Fibroblast of the aortic adventitia (primary cell): ENCODE data around the gene CTCFL. TPM values are rescaled to one million over a fixed set of nuclear protein-coding genes. Genes with fewer than 3 reads are reported as not detected.

ENCODE experiments used
- DNase-seq: peaks from one replicate; pipeline ENCODE4 v3.0.0-alpha.2; 2010; ENCODE audit warnings: low read depth
- H3K4me3 ChIP-seq: 2 replicates; pipeline ENCODE4 v1.5.1; 2011; ENCODE audit warnings: low read depth, mild to moderate bottlenecking, control low read depth, low read length, moderate library complexity
- total RNA-seq: library from RNA; depleted of rRNA; stranded (reverse); fragments of >200 nt; gene quantifications from 2 replicates; pipeline ENCODE4 v1.2.3, GENCODE V29; 2012; ENCODE audit warnings: low replicate concordance
- TF ChIP-seq, protein P1 (sequence below): IDR thresholded peaks from 2 replicates; pipeline ENCODE4 v1.5.1; 2011; ENCODE audit warnings: mild to moderate bottlenecking, low read length, control low read depth, inconsistent platforms; ENCODE audit not compliant: insufficient read depth

CTCFL gene
- total RNA-seq, 1 donor = not detected

DNA sequence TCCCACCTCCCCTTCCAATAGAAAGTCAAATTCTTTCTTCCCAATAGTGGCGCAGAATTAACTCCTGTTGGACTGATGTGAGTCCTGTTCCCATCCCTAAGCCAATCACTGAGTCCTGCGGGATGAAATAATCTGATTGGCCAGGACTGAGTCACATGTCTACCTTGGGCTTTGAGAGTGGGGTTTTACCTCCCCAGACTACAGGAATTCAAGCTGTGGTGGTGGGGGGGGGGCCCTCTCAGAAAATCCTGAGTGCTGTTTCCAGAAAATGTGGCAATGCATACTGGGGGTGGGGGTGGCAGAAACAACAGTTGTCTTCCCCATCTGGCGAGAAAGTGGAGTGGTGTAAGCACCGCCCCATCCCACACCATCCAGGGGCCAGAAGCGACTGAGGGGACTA lies 65.7 kb downstream of the CTCFL start:
- TF ChIP-seq, protein P1, sequence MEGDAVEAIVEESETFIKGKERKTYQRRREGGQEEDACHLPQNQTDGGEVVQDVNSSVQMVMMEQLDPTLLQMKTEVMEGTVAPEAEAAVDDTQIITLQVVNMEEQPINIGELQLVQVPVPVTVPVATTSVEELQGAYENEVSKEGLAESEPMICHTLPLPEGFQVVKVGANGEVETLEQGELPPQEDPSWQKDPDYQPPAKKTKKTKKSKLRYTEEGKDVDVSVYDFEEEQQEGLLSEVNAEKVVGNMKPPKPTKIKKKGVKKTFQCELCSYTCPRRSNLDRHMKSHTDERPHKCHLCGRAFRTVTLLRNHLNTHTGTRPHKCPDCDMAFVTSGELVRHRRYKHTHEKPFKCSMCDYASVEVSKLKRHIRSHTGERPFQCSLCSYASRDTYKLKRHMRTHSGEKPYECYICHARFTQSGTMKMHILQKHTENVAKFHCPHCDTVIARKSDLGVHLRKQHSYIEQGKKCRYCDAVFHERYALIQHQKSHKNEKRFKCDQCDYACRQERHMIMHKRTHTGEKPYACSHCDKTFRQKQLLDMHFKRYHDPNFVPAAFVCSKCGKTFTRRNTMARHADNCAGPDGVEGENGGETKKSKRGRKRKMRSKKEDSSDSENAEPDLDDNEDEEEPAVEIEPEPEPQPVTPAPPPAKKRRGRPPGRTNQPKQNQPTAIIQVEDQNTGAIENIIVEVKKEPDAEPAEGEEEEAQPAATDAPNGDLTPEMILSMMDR = no peak
- no peak overlapping the region for H3K4me3 ChIP-seq
- no peak for DNase-seq

DNA sequence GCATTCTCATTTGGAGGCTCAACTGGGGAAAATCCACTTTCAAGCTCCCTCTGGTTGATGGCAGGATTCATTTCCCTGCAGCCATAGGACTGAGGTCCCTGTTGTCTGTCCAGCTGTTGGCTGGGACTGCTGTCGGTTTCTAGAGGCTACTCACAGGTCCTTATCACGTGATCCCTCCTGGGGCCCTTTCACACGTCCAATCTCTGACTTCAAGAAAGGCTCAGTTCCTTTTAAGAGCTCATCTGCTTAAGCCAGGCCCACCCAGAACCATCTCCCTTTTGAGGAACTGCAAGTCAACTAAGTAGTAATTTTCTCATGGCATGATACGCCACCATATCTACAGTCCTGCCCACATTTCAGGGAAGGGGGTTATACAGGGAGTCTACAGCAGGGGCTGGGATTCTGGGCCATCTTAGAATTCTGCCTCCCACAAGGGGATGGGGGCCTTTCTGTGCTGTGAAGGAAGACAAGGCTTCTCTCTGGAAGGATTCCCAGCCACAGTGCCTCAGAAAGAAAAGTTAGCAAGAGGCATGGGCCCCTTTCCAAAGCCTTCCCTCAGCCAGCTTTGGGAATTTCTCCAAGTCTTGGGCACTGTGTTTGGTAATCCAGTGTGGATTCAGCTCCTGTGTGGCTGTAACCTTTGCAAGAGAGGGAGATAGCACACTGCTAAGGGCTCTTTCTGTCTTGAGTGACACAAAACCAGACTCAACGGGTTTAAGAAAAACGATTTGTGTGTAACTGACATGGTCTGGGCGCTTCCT lies 66.4 kb downstream of the CTCFL start:
- no peak overlapping the region for H3K4me3 ChIP-seq
- TF ChIP-seq, protein P1 = no peak
- DNase-seq = peak; percentile 59

DNA sequence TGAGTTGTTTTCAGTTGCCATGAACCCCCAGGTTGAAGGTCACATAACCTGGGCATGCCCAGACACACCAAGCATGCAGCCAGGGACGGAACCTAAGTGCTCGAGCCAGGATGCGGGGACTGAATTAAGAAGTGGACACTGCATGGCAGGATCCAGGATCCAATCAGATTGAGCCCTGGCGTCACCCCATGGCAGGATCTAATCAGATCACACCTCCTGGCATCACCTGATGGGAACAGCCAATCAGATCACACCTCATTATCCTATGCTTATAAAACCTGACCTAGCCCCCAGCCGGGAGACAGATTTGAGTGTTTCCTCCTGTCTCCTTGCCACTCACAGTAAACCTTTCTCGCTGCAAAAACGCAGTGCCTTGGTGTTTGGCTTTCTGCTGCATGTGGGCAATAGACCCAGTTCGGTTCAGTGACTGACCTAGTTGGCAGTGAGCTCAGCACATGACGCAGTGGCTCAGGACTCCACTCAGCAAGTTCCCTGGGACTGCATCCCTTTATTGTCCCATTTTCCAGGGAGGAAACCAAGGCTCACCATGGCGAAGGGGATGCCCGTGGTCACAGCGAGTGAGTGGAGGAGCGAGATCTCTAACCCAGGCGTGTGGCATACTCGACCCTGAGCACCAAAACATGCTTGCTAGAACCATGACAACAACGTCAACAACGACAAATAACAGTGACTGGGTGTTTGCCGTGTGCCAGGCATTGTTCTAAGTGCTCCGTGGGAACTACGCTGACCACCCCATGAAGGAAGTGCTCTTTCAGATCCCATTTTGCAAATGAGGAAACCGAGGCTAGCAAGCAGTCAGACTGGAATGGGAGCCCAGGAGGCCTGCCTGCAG lies 67.5 kb downstream of the CTCFL start:
- no peak for DNase-seq
- TF ChIP-seq, protein P1 = no peak

DNA sequence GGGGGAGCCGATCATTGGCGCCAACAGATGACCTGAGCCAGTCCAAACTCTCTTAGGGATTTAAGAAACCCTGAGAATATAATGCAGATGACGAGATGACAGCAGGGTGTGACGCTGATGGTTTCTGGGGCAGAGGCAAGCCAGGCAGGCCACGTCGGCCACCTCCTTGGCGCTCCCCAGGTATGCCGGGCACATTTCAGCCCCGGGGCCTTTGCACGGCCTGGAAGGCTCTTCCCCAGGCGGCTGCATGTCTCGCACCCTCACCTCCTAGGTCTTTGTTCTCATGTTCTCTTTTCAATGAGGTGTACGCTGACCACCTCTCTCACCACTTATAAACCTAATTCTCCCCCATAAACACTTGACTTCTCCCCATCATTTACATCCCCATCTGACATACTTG lies 68.8 kb downstream of the CTCFL start:
- no peak for DNase-seq
- TF ChIP-seq, protein P1 = no peak
- H3K4me3 ChIP-seq = no peak overlapping the region

More for the DNA sequence above, 67.5 kb downstream of the CTCFL start:
- no peak overlapping the region for H3K4me3 ChIP-seq

DNA sequence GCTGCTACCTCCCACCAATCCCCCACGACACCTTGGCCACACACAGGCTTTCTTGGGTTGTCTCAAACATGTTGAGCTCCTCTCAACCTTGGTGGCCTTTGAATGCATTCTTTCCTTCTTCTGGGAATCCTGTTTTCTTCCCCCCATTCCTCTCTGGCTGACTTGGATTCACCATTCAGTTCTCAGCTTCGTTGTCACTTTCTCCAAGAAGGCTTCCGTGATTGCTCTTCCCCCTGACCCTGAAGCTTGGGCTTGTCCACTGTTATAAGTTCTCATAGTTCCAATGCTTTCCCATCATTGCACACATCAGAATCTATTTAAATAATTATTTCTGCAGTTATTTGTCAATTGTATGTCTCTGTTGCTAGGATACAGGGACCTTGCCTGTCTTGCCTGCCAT lies 69.6 kb downstream of the CTCFL start:
- DNase-seq = no peak
- H3K4me3 ChIP-seq = no peak overlapping the region
- TF ChIP-seq, protein P1 = no peak

DNA sequence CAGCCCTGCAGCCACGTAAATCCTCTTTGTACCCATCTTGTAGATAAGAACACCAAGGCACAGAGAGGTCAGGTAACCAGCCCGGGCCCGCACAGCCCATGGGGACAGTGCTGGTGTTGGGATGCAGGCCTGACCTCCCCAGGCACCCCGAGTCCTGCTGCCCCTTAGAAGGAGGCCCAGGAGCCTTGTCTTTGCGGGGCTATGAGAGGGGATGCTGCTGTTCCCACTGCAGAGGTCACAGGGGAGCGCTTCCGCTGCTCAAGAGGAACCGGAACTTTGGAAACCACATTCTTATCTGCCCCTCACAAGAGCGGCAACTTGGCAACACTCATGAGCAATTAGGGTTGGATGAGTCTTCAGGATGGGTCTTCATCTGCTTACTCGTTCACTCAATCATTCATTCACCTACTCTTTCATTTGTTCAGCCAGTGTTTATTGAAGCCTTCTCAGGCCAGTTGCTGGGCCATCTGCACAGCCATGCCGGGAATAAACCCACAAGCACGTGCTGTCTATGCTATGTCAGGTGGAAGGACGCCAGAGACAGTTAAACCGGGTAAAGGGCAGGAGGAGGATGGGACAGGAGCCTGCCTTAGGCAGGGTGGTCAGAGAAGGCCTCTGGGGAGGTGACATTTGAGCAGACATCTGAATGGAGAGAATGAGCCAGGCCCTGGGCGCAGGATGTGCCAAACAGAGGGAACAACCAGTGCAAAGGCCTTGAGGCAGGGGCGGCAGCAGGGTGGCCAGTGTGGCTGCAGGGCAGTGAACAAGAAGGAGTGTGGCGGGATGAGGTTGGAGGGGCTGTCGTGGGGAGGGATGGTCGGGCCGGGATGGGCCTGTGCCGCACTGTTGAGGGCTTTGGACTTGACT lies 72.9 kb downstream of the CTCFL start:
- TF ChIP-seq, protein P1 = no peak
- no peak for DNase-seq
- H3K4me3 ChIP-seq = no peak overlapping the region
